ENCODE results near the gene CLIC4.
"Not testable (repeated sequence)": the region's sequence is repeated elsewhere in the genome, so short reads cannot be mapped to it uniquely, and the experiment has no call there.

Gene CLIC4

DNA sequence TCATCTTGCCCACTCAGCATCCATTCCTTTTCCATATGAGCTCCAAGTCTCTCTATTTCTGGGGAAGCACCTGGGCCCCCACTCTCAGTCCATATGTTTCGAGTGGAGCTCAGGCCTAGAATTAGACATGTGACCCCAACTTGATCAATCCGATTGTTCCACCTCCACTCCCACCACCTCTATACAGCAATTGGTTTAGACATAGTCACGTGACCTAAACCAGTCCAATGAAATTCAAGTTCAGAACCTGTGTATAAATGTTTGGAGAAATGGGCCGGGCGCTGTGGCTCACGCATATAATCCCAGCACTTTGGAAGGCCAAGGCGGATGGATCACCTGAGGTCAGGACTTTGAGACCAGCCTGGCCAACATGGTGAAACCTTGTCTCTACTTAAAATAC, 29.6 kb upstream of the CLIC4 start:
- Histone ChIP-seq H3K27me3 (replicated peaks) (no peaks in the 10 kb centered on the region), H3K36me3 (replicated peaks) (no peaks in the 10 kb centered on the region), H3K27ac (no peak overlapping the region), H3K4me3 (ENCODE audit: low read depth, low read length) (no peak overlapping the region)
- TF ChIP-seq, protein P1, sequence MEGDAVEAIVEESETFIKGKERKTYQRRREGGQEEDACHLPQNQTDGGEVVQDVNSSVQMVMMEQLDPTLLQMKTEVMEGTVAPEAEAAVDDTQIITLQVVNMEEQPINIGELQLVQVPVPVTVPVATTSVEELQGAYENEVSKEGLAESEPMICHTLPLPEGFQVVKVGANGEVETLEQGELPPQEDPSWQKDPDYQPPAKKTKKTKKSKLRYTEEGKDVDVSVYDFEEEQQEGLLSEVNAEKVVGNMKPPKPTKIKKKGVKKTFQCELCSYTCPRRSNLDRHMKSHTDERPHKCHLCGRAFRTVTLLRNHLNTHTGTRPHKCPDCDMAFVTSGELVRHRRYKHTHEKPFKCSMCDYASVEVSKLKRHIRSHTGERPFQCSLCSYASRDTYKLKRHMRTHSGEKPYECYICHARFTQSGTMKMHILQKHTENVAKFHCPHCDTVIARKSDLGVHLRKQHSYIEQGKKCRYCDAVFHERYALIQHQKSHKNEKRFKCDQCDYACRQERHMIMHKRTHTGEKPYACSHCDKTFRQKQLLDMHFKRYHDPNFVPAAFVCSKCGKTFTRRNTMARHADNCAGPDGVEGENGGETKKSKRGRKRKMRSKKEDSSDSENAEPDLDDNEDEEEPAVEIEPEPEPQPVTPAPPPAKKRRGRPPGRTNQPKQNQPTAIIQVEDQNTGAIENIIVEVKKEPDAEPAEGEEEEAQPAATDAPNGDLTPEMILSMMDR (IDR thresholded peaks at IDR 0.05; ENCODE audit: low read depth, low read length, missing control alignments) = no peak
- in situ Hi-C loops (cut with HindIII; ENCODE audit: low pct_ligation_motif_present, low sequenced_read_pairs) = no loop called here
- DNase-seq = no peak

DNA sequence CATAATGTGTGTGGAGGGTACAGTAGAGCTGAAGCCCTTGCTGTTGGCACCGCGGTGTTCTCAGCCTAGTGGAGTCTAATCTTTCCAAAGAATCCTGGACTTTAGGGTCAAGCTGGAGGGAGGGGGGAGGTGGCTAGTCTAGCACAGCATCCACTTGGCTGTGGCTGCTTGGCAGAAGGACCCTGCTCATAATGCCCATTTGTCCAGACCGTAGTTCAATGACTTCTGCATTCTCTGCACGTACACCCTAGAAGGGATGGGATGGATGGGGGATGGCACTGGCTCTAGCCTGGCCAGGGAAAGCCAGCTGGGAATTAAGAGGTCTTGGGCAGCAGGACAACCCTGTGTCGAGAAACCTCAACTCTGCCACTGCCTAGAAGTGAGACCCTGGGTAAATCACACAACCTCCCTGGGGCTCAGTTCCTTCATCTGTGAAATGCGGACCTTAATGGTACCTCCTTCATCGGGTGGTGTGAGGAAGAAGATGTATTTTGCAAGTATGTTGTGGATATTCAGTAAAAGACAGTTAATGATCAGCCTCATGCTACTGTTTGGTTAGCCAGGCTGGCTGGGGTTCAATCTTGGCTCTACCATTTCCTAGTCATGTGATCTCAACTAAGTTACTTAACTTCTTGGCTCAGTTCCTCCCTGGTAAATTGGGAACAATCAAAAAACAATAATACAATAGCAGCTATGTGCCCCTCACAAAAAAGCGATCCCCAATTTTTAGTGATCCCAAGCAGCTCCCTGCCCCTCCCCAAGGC, 27.2 kb upstream of the CLIC4 start:
- H3K27ac ChIP-seq = no peak overlapping the region
- in situ Hi-C loops (cut with HindIII; ENCODE audit: low pct_ligation_motif_present, low sequenced_read_pairs) = no loop called here
- H3K4me3 ChIP-seq (ENCODE audit: low read depth, low read length) = no peak overlapping the region
- TF ChIP-seq, protein P1 (IDR thresholded peaks at IDR 0.05; ENCODE audit: low read depth, low read length, missing control alignments) = no peak
- H3K36me3 ChIP-seq (replicated peaks) = no peaks in the 10 kb centered on the region
- H3K27me3 ChIP-seq (replicated peaks) = no peaks in the 10 kb centered on the region
- no peak for DNase-seq

DNA sequence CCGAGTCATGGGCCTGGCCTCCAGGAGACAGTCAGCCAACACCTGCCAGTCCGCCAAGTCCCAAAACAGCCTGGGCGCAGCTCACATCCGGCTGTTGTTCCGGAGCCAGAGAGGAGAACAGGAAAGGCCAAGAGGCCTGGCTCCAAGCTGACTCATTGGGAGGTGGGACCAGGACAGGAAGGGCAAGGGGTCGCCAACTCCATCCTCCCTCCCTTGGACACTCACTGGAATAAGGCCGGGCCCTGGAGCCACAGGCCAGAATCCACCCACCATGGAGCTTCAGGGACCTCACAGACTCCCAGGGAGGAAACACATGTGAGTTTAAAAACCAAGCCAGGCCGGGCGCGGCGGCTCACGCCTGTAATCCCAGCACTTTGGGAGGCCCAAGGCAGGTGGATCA, 25.1 kb upstream of the CLIC4 start:
- H3K36me3 ChIP-seq (replicated peaks) = no peaks in the 10 kb centered on the region
- no peaks in the 10 kb centered on the region for H3K27me3 ChIP-seq (replicated peaks)
- peak overlapping the region; percentile 12 for H3K27ac ChIP-seq
- in situ Hi-C loops (cut with HindIII; ENCODE audit: low pct_ligation_motif_present, low sequenced_read_pairs) = no loop called here
- TF ChIP-seq, protein P1 (IDR thresholded peaks at IDR 0.05; ENCODE audit: low read depth, low read length, missing control alignments) = no peak
- peak; percentile 57 for DNase-seq
- H3K4me3 ChIP-seq (ENCODE audit: low read depth, low read length) = no peak overlapping the region

DNA sequence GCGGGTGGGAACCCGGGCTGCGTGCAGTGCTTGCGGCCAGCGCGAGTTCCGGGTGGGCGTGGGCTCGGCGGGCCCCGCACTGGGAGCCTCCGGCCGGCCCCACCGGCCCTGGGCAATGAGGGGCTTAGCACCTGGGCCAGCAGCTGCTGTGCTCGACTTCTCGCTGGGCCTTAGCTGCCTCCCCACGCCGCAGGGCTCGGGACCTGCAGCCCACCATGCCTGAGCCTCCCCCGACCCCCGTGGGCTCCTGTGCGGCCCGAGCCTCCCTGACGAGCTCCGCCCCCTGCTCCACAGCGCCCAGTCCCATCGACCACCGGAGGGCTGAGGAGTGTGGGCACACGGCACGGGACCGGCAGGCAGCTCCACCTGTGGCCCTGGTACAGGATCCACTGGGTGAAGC, 23.7 kb upstream of the CLIC4 start:
- Histone ChIP-seq H3K4me3 (ENCODE audit: low read depth, low read length) (no peak overlapping the region), H3K36me3 (replicated peaks) (no peaks in the 10 kb centered on the region), H3K27me3 (replicated peaks) (no peaks in the 10 kb centered on the region), H3K27ac (no peak overlapping the region)
- TF ChIP-seq, protein P1 (IDR thresholded peaks at IDR 0.05; ENCODE audit: low read depth, low read length, missing control alignments) = no peak
- no peak for DNase-seq
- in situ Hi-C loops (cut with HindIII; ENCODE audit: low pct_ligation_motif_present, low sequenced_read_pairs) = no loop called here

GRCh38 chr1:24722073-24723035, 22.9 kb upstream of the CLIC4 start:
- H3K36me3 ChIP-seq (replicated peaks); in situ Hi-C loops (cut with HindIII; ENCODE audit: low pct_ligation_motif_present, low sequenced_read_pairs); DNase-seq; H3K4me3 ChIP-seq (ENCODE audit: low read depth, low read length); H3K27ac ChIP-seq; H3K27me3 ChIP-seq (replicated peaks): not testable (repeated sequence)

All from brain microvascular endothelial cell (primary cell).